HCT116 (cell line): ENCODE results near the gene RBM26. TPM values are rescaled to one million over a fixed set of nuclear protein-coding genes. Genes with fewer than 3 reads are reported as not detected.

Experiments used
- ATAC-seq: fragments of 200-7000 bp; cut with Tn5 transposase; 2 replicates; pipeline ENCODE4 v1.9.1; 2020; ENCODE audit warnings: mild to moderate bottlenecking, moderate library complexity
- BruUV-seq: library from RNA; stranded (reverse); fragments of 400-500 nt; replicated peaks from 2 replicates; lab custom pipeline; 2021; lab: Mats Ljungman, UMichigan
- CTCF ChIA-PET: fragments of 300-600 bp; sonication (Branson Sonifier 250); formaldehyde crosslinking; loops from one replicate; lab custom pipeline; 2021; ENCODE audit warnings: antibody characterized with exemption; lab: Charles Lee
- POLR2A ChIA-PET: fragments of 300-600, 350-600 bp; sonication (Branson Sonifier 250); formaldehyde crosslinking; loops from one replicate; lab custom pipeline; 2021; ENCODE audit warnings: antibody characterized with exemption; lab: Charles Lee
- RAD21 ChIA-PET, 2 experiments: fragments of 300-600 bp; sonication (Branson Sonifier 250); formaldehyde crosslinking; loops; one replicate each; lab custom pipeline; 2023; ENCODE audit warnings: low total read pairs in 2 of 2; ENCODE audit not compliant: uncharacterized antibody in 2 of 2, unreplicated experiment in 2 of 2, low non-redundant PET in 1 of 2; lab: Charles Lee
- DNase-seq: peaks from one replicate; pipeline ENCODE4 v3.0.0-alpha.2; 2010; ENCODE audit warnings: low read depth, low spot score
- H2AFZ ChIP-seq: fragments of 200-600 bp; shearing (Covaris generic), sonication (generic); 2 replicates; pipeline ENCODE4 v1.6.1; 2017; ENCODE audit warnings: low read depth, mixed run types, mixed read lengths, antibody characterized with exemption, low read length; ENCODE audit not compliant: poor library complexity, severe bottlenecking
- H3K27ac ChIP-seq: 2 replicates; pipeline ENCODE4 v1.5.1; 2012; ENCODE audit warnings: low read depth, low read length
- H3K27me3 ChIP-seq: fragments of 200-600 bp; sonication (generic); 2 replicates; pipeline ENCODE4 v1.6.1; 2016; ENCODE audit warnings: mixed run types, low read length, mixed read lengths; ENCODE audit not compliant: insufficient read depth
- H3K36me3 ChIP-seq, 2 experiments: fragments of 200-500 bp in 1 of 2; fragments of 200-600 bp in 1 of 2; sonication (Bioruptor generic) in 1 of 2; sonication (generic) in 1 of 2; 2 replicates each; pipeline versions ENCODE4 v1.5.1 to v1.6.1; 2014 to 2016; ENCODE audit warnings: low read length in 2 of 2, inconsistent platforms in 1 of 2, mixed read lengths in 1 of 2, mixed run types in 1 of 2; ENCODE audit not compliant: insufficient read depth in 2 of 2, control insufficient read depth in 1 of 2
- H3K4me1 ChIP-seq, 2 experiments: fragments of 200-600 bp in 1 of 2; sonication (generic) in 1 of 2; 2 replicates each; pipeline versions ENCODE4 v1.5.1 to v1.6.1; 2012 to 2017; ENCODE audit warnings: low read length in 2 of 2, inconsistent platforms in 1 of 2, mild to moderate bottlenecking in 1 of 2, mixed read lengths in 1 of 2, mixed run types in 1 of 2, moderate library complexity in 1 of 2; ENCODE audit not compliant: insufficient read depth in 2 of 2, control insufficient read depth in 1 of 2
- H3K4me2 ChIP-seq: fragments of 200-600 bp; sonication (generic); 2 replicates; pipeline ENCODE4 v1.6.1; 2017; ENCODE audit warnings: mixed run types, low read length, mixed read lengths
- H3K4me3 ChIP-seq, 2 experiments: fragments of 200-600 bp in 1 of 2; sonication (generic) in 1 of 2; replicated peaks in 1 of 2; 2 replicates each; pipeline ENCODE4 v1.5.1; 2011 to 2016; ENCODE audit warnings: low read length in 2 of 2, control low read depth in 1 of 2, low read depth in 1 of 2, mild to moderate bottlenecking in 1 of 2, mixed read lengths in 1 of 2, mixed run types in 1 of 2
- H3K79me2 ChIP-seq: fragments of 200-600 bp; sonication (generic); 2 replicates; pipeline ENCODE4 v1.6.1; 2017; ENCODE audit warnings: mild to moderate bottlenecking, mixed run types, low read length, moderate library complexity, mixed read lengths; ENCODE audit not compliant: insufficient read depth
- H3K9ac ChIP-seq: fragments of 200-600 bp; sonication (generic); 2 replicates; pipeline ENCODE4 v1.6.1; 2016; ENCODE audit warnings: low read length, mixed read lengths
- H3K9me2 ChIP-seq: fragments of 200-600 bp; sonication (generic), shearing (Covaris generic); 2 replicates; pipeline ENCODE4 v1.6.1; 2017; ENCODE audit warnings: mixed run types, mild to moderate bottlenecking, moderate library complexity; ENCODE audit not compliant: insufficient read depth
- H3K9me3 ChIP-seq, 2 experiments: fragments of 200-500 bp in 1 of 2; fragments of 200-600 bp in 1 of 2; sonication (Bioruptor generic) in 1 of 2; sonication (generic) in 1 of 2; 2 replicates each; pipeline ENCODE4 v1.6.1; 2014 to 2017; ENCODE audit warnings: low read length in 2 of 2, mixed read lengths in 2 of 2, inconsistent platforms in 1 of 2, low read depth in 1 of 2, mild to moderate bottlenecking in 1 of 2, mixed run types in 1 of 2, moderate library complexity in 1 of 2; ENCODE audit not compliant: control insufficient read depth in 1 of 2, insufficient read depth in 1 of 2
- H4K20me1 ChIP-seq: fragments of 200-600 bp; sonication (generic), shearing (Covaris generic); 2 replicates; pipeline ENCODE4 v1.6.1; 2017; ENCODE audit warnings: mixed run types, mild to moderate bottlenecking, moderate library complexity; ENCODE audit not compliant: insufficient read depth
- CEBPB ChIP-seq: IDR thresholded peaks from 2 replicates; pipeline ENCODE4 v1.6.1; 2012; ENCODE audit warnings: low read depth
- EGR1 ChIP-seq: IDR thresholded peaks from 2 replicates; pipeline ENCODE4 v1.6.1; 2012; ENCODE audit warnings: low read depth
- ELF1 ChIP-seq: IDR thresholded peaks from 2 replicates; pipeline ENCODE4 v1.6.1; 2012; ENCODE audit warnings: low read depth, borderline replicate concordance
- EZH2 ChIP-seq: fragments of 200-600 bp; sonication (generic); IDR thresholded peaks from 2 replicates; pipeline ENCODE4 v1.6.1; 2017; ENCODE audit warnings: antibody characterized with exemption, mixed run types
- JUND ChIP-seq: IDR thresholded peaks from 2 replicates; pipeline ENCODE4 v1.6.1; 2012
- TCF7L2 ChIP-seq: IDR thresholded peaks from 2 replicates; pipeline ENCODE4 v1.7.0; 2011; ENCODE audit warnings: borderline replicate concordance, inconsistent platforms; ENCODE audit not compliant: insufficient read depth, insufficient read length; ENCODE audit errors: extremely low read depth
- YY1 ChIP-seq: IDR thresholded peaks from 2 replicates; pipeline ENCODE4 v1.6.1; 2011; ENCODE audit warnings: low read length, low read depth, moderate library complexity, mild to moderate bottlenecking; ENCODE audit not compliant: insufficient replicate concordance; ENCODE audit errors: extremely low read depth
- ZNF274 ChIP-seq: fragments of 200-500 bp; sonication (Bioruptor generic); IDR thresholded peaks from 2 replicates; pipeline ENCODE4 v1.6.1; 2014; ENCODE audit warnings: mild to moderate bottlenecking, low read depth, low read length, inconsistent platforms
- intact Hi-C: fragments of 100-400 bp; cut with micrococcal nuclease; formaldehyde crosslinking; loops from 2 replicates; pipeline ENCODE4 v1.10.0; 2022
- total RNA-seq: library from RNA; stranded (reverse); gene quantifications from one replicate; pipeline ENCODE4 v1.2.1, GENCODE V29; 2021; ENCODE audit not compliant: unreplicated experiment
- TF ChIP-seq, protein P1 (sequence below): IDR thresholded peaks from 2 replicates; pipeline ENCODE4 v1.6.1; 2011; ENCODE audit warnings: mild to moderate bottlenecking, low read length, moderate library complexity; ENCODE audit not compliant: insufficient replicate concordance; ENCODE audit errors: extremely low read depth
- TF ChIP-seq, protein P2 (sequence below), 3 experiments: fragments of 200-600 bp in 1 of 3; sonication (generic) in 1 of 3; IDR thresholded peaks in 2 of 3; conservative IDR thresholded peaks in 1 of 3; 2 replicates each; pipeline ENCODE4 v1.5.1; 2012 to 2017; ENCODE audit warnings: low read depth in 2 of 3, low read length in 2 of 3, antibody characterized with exemption in 1 of 3, borderline replicate concordance in 1 of 3, control low read depth in 1 of 3, mild to moderate bottlenecking in 1 of 3, mixed read lengths in 1 of 3, mixed run types in 1 of 3, moderate library complexity in 1 of 3; ENCODE audit not compliant: insufficient read depth in 1 of 3
- TF ChIP-seq, protein P3 (sequence below): IDR thresholded peaks from 2 replicates; pipeline ENCODE4 v1.6.1; 2012

The RBM26 gene
- total RNA-seq, 1 experiment from 2014 or later: 52.5 TPM

DNA sequence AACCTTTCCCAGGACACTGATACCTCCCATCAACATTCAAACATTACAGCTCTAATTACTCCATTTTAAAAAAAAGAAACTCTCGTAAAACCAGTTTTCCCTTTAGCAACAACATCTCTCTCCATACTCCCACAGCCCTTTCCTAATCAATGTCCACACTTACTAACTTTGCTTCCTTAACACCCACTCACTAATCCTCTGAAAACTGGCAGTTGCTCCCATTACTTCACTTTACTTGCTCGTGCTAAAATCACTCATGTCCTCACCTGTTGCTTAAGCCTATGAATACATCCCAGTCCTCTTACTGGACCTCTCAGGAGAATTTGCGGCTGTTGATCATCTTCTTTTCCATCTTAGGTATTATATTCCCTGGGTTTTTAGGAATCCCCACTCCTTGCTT is 44.8 kb downstream of the RBM26 start:
- ChIA-PET RAD21 (no interaction called here), CTCF (no interaction called here), POLR2A (no interaction called here)
- H3K27me3 ChIP-seq: no peaks in the 10 kb centered on the region
- ATAC-seq (no peak), DNase-seq (no peak)
- H3K4me2 ChIP-seq: no peak overlapping the region
- TF ChIP-seq ELF1: no peak
- TF ChIP-seq YY1: no peak
- TF ChIP-seq, protein P1, sequence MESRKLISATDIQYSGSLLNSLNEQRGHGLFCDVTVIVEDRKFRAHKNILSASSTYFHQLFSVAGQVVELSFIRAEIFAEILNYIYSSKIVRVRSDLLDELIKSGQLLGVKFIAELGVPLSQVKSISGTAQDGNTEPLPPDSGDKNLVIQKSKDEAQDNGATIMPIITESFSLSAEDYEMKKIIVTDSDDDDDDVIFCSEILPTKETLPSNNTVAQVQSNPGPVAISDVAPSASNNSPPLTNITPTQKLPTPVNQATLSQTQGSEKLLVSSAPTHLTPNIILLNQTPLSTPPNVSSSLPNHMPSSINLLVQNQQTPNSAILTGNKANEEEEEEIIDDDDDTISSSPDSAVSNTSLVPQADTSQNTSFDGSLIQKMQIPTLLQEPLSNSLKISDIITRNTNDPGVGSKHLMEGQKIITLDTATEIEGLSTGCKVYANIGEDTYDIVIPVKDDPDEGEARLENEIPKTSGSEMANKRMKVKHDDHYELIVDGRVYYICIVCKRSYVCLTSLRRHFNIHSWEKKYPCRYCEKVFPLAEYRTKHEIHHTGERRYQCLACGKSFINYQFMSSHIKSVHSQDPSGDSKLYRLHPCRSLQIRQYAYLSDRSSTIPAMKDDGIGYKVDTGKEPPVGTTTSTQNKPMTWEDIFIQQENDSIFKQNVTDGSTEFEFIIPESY: no peak
- no peak for TF ChIP-seq JUND
- no peak for TF ChIP-seq EZH2
- TF ChIP-seq, protein P2, sequence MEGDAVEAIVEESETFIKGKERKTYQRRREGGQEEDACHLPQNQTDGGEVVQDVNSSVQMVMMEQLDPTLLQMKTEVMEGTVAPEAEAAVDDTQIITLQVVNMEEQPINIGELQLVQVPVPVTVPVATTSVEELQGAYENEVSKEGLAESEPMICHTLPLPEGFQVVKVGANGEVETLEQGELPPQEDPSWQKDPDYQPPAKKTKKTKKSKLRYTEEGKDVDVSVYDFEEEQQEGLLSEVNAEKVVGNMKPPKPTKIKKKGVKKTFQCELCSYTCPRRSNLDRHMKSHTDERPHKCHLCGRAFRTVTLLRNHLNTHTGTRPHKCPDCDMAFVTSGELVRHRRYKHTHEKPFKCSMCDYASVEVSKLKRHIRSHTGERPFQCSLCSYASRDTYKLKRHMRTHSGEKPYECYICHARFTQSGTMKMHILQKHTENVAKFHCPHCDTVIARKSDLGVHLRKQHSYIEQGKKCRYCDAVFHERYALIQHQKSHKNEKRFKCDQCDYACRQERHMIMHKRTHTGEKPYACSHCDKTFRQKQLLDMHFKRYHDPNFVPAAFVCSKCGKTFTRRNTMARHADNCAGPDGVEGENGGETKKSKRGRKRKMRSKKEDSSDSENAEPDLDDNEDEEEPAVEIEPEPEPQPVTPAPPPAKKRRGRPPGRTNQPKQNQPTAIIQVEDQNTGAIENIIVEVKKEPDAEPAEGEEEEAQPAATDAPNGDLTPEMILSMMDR (IDR thresholded peaks at IDR 0.05 in 2 of 3, conservative IDR thresholded peaks at IDR 0.05 in 1 of 3; ENCODE audit: borderline replicate concordance in 1 of 3, insufficient read depth in 1 of 3, low read depth in 2 of 3, low read length in 2 of 3): no peak
- no peak for TF ChIP-seq ZNF274
- no peak for TF ChIP-seq EGR1
- no peak for TF ChIP-seq CEBPB
- no peak for TF ChIP-seq TCF7L2
- TF ChIP-seq, protein P3, sequence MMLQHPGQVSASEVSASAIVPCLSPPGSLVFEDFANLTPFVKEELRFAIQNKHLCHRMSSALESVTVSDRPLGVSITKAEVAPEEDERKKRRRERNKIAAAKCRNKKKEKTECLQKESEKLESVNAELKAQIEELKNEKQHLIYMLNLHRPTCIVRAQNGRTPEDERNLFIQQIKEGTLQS: no peak
- intact Hi-C loops: no loop called here
- H3K27ac ChIP-seq: no peak overlapping the region
- H3K36me3 ChIP-seq: peaks cover 36 to 39% of the 10 kb centered on the region in 2 experiments
- no peaks in the 10 kb centered on the region for H3K9me3 ChIP-seq
- H4K20me1 ChIP-seq: no peaks in the 10 kb centered on the region
- no TSS peak for BruUV-seq
- no peak overlapping the region for H3K4me3 ChIP-seq
- H3K9me2 ChIP-seq: no peaks in the 10 kb centered on the region
- H2AFZ ChIP-seq: no peak overlapping the region
- H3K4me1 ChIP-seq: no peaks in the 10 kb centered on the region
- H3K9ac ChIP-seq: no peak overlapping the region
- peaks cover 41% of the 10 kb centered on the region for H3K79me2 ChIP-seq
